NCI-H510A treated with DMSO at 0.1 percent for 48 hours (cell line): Measurements from ENCODE around the gene POLN.
"Not testable (repeated sequence)": the region's sequence is repeated elsewhere in the genome, so short reads cannot be mapped to it uniquely, and the experiment has no call there.

Experiments used
- DNase-seq: peaks from one replicate; lab custom pipeline; 2025; lab: John Stamatoyannopoulos, UW

The POLN gene

GRCh38 chr4:2275546-2276251, 33.8 kb upstream of the POLN start:
- no peak for DNase-seq

DNA sequence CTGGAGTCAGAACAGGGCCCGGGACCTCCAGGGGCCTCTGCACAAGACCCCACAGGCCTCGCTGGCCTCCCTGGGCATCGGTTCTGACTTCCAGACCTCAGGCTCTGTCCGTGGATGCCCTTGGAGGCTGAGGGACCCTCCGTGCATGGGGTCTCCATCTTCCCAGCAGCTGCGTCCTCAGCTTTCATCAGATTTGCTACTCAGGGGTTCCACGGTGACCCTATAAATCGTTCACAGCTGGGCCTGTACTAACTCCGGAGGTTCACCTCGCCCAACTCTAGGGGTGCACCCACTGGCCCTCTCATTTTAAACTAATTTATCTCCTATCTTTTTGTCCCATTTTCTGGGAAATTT, 33.1 kb upstream of the POLN start:
- not testable (repeated sequence) for DNase-seq

- no peak for DNase-seq
These were observed 32.6 kb upstream of the POLN start for GRCh38 chr4:2274320-2275043.

- no peak for DNase-seq
These were observed 31.9 kb upstream of the POLN start for GRCh38 chr4:2273657-2274319.

GRCh38 chr4:2273221-2273620, 31.3 kb upstream of the POLN start:
- no peak for DNase-seq

DNA sequence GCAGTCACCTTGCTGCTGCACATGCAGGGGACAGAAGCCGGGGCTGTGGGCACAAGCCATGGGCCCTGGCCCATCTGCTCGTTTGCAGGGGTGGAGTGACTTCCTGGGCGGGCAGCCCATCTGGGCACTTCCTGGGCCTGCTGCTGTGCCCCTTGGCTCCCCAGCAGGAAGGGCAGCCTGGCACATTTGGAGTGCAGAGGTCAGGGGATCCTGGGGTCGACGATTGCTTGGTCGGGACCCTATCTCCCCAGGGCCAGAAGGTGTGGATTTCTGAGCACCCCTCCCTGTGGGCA, 30.9 kb upstream of the POLN start:
- no peak for DNase-seq

DNA sequence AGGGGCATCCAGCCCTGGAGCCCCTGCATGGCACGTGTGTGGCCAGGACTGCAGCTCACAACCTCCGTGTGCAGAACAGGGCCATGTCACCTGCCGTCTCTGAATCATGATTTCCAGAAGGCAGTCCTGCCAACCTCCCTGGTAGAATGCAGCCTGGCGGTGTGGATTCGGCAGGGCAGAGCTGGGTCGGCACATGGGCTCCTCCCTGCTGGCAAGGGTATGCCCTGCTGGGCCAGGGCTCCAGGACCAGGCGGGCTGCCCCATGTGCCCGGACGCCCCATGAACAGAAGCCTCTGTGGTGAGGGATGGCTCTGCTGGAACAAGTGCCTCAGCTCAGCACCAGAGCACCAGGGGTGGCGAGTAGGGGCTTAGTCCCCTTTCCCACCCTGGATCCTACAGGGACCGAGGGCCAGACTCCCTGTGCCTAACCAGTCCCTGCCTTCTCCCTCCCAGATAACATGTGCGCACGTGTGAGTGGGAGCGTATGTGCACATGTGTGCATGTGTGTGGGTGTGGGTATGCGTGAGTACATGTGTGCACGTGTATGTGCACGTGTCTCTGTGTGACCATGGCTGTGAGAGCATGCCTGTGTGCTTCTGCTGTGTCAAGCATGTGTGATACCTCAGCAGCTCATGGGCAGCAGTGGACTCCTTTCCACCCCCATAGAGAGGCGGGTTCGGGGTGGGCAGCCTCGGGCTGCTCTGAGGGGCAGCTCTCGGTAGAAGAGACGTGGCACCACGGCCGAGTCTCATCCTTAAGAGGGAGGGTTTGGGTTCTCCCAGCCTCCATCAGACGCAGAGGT, 30.3 kb upstream of the POLN start:
- no peak for DNase-seq

DNA sequence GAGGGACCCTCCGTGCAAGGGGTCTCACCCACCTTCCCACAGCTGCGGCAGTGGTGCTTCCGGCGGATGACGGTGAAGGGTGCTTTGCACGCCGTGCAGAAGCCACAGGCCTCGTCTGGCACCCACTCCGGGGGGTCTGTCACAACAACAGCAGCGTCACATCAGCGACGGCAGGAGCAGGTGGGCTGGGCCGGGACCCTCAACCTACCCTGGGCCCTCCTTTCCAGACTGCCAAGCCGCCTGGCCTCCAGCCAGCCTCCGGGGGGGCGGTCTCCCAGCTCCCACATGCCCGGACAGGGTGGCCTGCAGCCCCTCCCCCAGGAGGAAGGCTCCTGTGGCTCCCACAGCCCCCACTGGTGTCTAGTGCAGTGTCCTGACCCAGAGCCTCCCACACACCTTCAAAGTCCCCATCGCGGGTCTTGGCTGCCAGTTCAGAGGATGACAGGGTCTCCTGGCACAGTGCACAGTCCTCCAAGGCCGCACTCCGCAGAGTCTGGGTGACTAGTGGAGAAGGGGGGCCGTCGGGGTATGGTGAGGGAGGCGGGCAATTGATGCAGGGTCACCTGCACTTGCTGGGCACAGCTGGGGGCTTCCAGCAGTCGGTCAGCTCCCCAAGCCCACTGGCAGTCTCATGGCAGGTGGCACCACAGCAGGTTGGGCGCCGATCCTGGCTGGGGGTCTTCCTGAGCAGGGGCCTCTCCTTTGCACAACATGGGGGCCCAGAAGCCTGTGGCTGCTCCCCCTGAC, 29.5 kb upstream of the POLN start:
- DNase-seq: no peak

DNA sequence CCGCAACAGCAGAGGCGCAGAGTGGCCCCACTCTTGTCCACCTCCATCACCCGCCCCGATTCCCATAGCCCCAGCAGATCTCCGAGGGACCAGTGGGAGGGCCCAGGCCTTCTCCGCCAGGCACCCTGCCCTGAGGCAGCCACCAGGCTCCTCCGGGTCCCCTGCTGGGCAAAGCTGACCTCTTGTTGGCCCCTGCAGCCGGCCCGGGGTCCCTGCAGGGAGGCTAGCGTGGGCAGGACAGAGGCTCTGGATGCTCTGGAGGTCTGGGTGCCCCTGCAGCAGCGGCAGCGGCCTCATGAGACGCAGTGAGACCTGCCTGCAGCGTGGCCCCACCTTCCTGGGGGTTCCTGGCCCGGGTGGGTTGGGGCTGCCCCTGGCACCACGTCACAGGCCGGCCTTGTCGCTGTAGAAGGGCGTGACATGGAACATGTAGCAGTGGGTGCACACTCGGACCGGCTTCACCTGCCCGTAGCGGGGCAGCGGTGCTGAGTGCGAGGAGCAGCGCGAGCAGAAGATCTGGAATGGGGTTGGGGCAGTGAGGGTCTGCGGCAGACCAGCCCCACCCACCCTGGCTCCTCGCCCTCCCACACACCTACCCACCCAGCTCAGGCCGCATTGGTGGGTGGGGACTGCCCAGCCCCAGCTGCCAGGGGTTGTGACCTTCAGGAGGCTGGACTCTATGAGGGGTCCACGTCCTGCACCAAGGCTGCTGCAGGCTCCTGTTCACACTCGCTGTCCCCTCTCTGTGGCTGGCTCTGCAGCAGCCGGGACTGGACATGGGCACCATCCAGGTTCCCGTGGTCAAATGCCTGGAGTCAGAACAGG, 28.6 kb upstream of the POLN start:
- DNase-seq: no peak

- DNase-seq: no peak
These were observed 27.8 kb upstream of the POLN start for GRCh38 chr4:2269618-2270163.

DNA sequence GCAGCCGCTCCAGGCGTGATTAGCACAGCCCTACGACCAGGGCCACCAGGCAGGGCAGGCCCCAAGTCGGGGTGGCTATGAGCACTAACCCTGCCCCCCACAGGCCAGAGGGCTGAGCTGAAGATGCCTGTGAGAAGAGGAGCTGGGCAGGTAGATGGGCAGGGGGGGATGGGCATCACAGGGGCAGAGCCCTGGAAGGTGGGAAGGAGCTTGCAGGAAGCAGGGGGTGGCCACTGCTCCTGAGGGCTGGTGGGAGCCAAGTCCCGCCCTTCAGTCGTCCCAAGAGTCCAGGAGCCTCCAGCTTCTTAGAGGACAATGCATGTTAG, 27.2 kb upstream of the POLN start:
- DNase-seq: no peak

DNA sequence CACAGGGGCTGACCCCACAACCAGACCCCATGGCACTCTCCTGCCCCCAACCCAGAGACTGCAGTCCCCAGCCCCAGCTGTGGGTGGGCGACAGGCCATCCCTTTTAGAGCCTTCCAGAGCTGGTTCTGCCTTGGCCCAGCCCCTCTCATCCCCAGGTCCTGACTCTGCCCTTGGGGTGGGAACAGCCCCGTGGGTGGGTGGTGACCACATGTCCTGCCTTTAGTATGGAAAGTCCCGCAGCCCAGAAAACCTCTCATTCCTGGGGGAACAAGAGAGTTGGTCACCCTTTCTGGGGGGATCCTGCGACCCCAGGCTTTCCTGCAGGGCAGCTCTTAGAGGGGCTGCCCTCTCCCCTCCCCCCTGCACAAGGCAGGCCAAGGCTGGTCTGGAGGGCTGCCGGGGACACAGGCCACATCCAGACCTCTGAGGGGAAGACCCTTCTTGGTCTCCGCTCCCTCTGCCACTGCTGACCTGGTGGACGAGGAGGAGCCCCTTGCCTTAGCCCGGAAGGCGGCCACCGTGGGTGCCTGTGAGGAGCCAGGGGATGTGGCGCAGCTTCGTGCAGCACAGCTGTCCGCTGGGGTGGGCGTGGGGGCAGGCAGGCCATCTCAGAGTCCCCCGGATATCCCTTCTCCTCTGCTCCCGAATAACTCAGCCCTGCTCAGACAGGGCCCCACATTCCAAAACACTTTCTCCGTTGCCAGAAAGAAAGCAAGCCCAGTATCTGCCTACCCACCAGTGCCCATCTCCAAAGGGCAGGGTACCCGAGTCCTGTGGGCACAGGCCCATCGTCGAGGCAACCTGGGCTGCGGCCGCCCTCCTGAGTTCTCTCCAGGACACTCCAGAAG, 26.7 kb upstream of the POLN start:
- DNase-seq: no peak

- DNase-seq: no peak
These were observed 25.9 kb upstream of the POLN start for GRCh38 chr4:2267841-2268240.

GRCh38 chr4:2267320-2267811, 25.4 kb upstream of the POLN start:
- DNase-seq: no peak

GRCh38 chr4:2266821-2267220, 24.9 kb upstream of the POLN start:
- DNase-seq: no peak

- DNase-seq: no peak
These were observed 24.3 kb upstream of the POLN start for GRCh38 chr4:2266181-2266580.

GRCh38 chr4:2265113-2266110, 23.5 kb upstream of the POLN start:
- no peak for DNase-seq

GRCh38 chr4:2264481-2265041, 22.6 kb upstream of the POLN start:
- DNase-seq: peak; percentile 58
